ENCODE data around the gene RPS6KA1. TPM values are rescaled to one million over a fixed set of nuclear protein-coding genes. Genes with fewer than 3 reads are reported as not detected.

The RPS6KA1 gene
- total RNA-seq, 4 donors from 2014 or later, result 3.5 to 8.5 (median 6.2) TPM

- TF ChIP-seq EP300 (IDR thresholded peaks at IDR 0.05) (no peak), POLR2A (IDR thresholded peaks at IDR 0.05) (no peak), CTCF (IDR thresholded peaks at IDR 0.05) (no peak), POLR2AphosphoS5 (IDR thresholded peaks at IDR 0.05) (no peak)
- 86% methylated on average over 5 of the region's 5 CpGs; no CpG with 5 or more reads in 1 of the 2 donors for WGBS, 2 donors (ENCODE audit: low coverage in 1 of 2)
- H3K4me3 ChIP-seq, result no peak overlapping the region
- H3K9me3 ChIP-seq, result no peaks in the 10 kb centered on the region
- ATAC-seq, result no peak
- H3K4me1 ChIP-seq, result peaks cover 0 to 15% (median 0%) of the 10 kb centered on the region in 3 donors
- peak overlapping the region in 3 of 4 donors; percentile 31 to 67 (median 61) for H3K27ac ChIP-seq
- H3K36me3 ChIP-seq, result no peaks in the 10 kb centered on the region
- peaks cover 10% of the 10 kb centered on the region for H3K27me3 ChIP-seq
Measured at GRCh38 chr1:26544126-26544525, 14.6 kb downstream of the RPS6KA1 start.

GRCh38 chr1:26545969-26546323 is 16.4 kb downstream of the RPS6KA1 start:
- peak overlapping the region in 1 of 4 donors; percentile 23 for H3K27ac ChIP-seq
- H3K36me3 ChIP-seq, result no peaks in the 10 kb centered on the region
- peaks cover 0 to 6% (median 0%) of the 10 kb centered on the region in 3 donors for H3K4me1 ChIP-seq
- H3K27me3 ChIP-seq, result peaks cover 10% of the 10 kb centered on the region
- no peak for ATAC-seq
- peak overlapping the region in 1 of 2 donors; percentile 35 for H3K4me3 ChIP-seq
- no CpG with 5 or more reads among the region's 4 CpGs for WGBS, 2 donors (ENCODE audit: low coverage in 1 of 2)
- H3K9me3 ChIP-seq, result no peaks in the 10 kb centered on the region
- TF ChIP-seq EP300 (IDR thresholded peaks at IDR 0.05), result no peak
- TF ChIP-seq POLR2A (IDR thresholded peaks at IDR 0.05), result no peak
- TF ChIP-seq POLR2AphosphoS5 (IDR thresholded peaks at IDR 0.05), result no peak
- no peak for TF ChIP-seq CTCF (IDR thresholded peaks at IDR 0.05)

GRCh38 chr1:26546375-26546774 is 16.8 kb downstream of the RPS6KA1 start:
- H3K27me3 ChIP-seq, result peaks cover 10% of the 10 kb centered on the region
- ATAC-seq, result no peak
- no peaks in the 10 kb centered on the region for H3K36me3 ChIP-seq
- H3K9me3 ChIP-seq, result no peaks in the 10 kb centered on the region
- WGBS, 2 donors (ENCODE audit: low coverage in 1 of 2), result 60% methylated on average over 1 of the region's 8 CpGs; no CpG with 5 or more reads in 1 of the 2 donors
- peaks cover 0 to 6% (median 0%) of the 10 kb centered on the region in 3 donors for H3K4me1 ChIP-seq
- H3K27ac ChIP-seq, result peak overlapping the region in 1 of 4 donors; percentile 23
- TF ChIP-seq POLR2A (IDR thresholded peaks at IDR 0.05) (no peak), POLR2AphosphoS5 (IDR thresholded peaks at IDR 0.05) (no peak), CTCF (IDR thresholded peaks at IDR 0.05) (no peak), EP300 (IDR thresholded peaks at IDR 0.05) (no peak)
- peak overlapping the region in 1 of 2 donors; percentile 35 for H3K4me3 ChIP-seq

GRCh38 chr1:26546819-26547218 is 17.3 kb downstream of the RPS6KA1 start:
- WGBS, 2 donors (ENCODE audit: low coverage in 1 of 2), result 100% methylated on average over 1 of the region's 7 CpGs; no CpG with 5 or more reads in 1 of the 2 donors
- Histone ChIP-seq H3K9me3 (no peaks in the 10 kb centered on the region), H3K27me3 (peaks cover 10% of the 10 kb centered on the region), H3K4me1 (peaks cover 0 to 5% (median 0%) of the 10 kb centered on the region in 3 donors), H3K4me3 (no peak overlapping the region), H3K36me3 (peaks cover 0 to 4% of the 10 kb centered on the region in 2 donors), H3K27ac (no peak overlapping the region)
- TF ChIP-seq POLR2AphosphoS5 (IDR thresholded peaks at IDR 0.05), result no peak
- no peak for TF ChIP-seq CTCF (IDR thresholded peaks at IDR 0.05)
- TF ChIP-seq EP300 (IDR thresholded peaks at IDR 0.05), result no peak
- TF ChIP-seq POLR2A (IDR thresholded peaks at IDR 0.05), result no peak
- no peak for ATAC-seq

- H3K36me3 ChIP-seq, result peaks cover 0 to 5% of the 10 kb centered on the region in 2 donors
- no peaks in the 10 kb centered on the region for H3K4me1 ChIP-seq
- TF ChIP-seq POLR2AphosphoS5 (IDR thresholded peaks at IDR 0.05) (no peak), EP300 (IDR thresholded peaks at IDR 0.05) (no peak), CTCF (IDR thresholded peaks at IDR 0.05) (no peak), POLR2A (IDR thresholded peaks at IDR 0.05) (no peak)
- H3K4me3 ChIP-seq, result no peak overlapping the region
- no peak overlapping the region for H3K27ac ChIP-seq
- H3K27me3 ChIP-seq, result peaks cover 10% of the 10 kb centered on the region
- WGBS, 2 donors (ENCODE audit: low coverage in 1 of 2), result 86 to 100% methylated on average over 1 to 3 of the region's 3 CpGs
- no peak for ATAC-seq
- H3K9me3 ChIP-seq, result no peaks in the 10 kb centered on the region
Measured at GRCh38 chr1:26548841-26549240, 19.3 kb downstream of the RPS6KA1 start.
